NAMALWA (cell line): ENCODE results near the gene SIK2.

Experiments
- DNase-seq: peaks from one replicate; pipeline ENCODE4 v3.0.0-alpha.2; 2015; ENCODE audit warnings: low spot score

The SIK2 gene

DNA sequence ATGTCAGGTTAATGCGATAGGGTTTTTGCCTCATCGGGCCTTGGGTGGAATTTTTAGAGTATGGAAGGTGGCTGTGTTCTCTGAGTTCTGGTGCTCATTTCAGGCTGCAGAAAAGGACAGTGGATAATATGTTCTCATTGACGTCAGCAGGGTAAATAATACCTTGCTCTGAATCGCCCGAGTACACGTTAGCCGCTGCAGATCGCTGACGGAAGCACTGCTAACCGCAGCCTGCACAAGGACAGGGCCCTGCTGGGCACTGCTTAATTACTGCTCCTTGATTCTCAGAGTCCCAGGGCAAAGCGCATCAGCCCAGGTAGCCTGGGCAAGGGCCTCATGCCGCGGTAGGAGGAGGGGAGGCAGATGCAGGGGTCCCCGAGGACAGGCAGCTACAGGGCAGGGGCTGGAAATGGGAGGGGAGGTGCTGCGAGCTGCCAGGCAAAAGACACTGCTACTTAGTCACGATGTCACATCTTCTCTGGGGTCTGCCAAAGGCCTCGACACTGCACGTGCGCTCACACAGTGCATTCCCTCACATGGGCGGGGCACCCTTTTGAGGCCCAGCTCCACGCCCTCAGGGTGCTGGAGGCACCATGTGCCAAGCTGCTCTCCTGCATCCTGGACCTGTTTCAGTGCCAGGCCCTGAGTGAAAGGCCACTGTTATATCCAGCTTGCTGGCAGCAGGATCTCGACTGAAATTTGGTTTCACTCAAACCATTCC is 128.8 kb downstream of the SIK2 start:
- no peak for DNase-seq

GRCh38 chr11:111731821-111732220 is 129.6 kb downstream of the SIK2 start:
- DNase-seq, result no peak

DNA sequence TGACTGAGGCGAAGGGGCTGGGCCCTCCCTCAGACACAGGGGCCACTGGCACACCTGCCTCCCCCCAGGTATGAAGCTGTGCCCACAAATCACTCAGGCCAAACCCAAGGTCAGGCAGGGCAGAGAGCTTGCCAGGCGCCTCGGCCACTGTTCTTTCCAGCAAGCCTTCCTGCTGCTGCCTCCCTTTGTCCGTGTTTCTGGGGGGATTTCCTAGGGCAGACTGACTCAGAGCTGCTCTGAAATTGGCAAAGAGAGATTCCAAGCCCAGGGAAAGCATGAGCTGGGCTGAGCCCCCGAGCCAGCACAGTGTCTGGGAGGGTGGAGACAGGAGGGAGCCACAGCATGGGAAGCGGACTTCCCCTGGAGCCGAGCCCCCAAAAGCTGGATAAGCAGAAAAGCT is 130.8 kb downstream of the SIK2 start:
- no peak for DNase-seq

DNA sequence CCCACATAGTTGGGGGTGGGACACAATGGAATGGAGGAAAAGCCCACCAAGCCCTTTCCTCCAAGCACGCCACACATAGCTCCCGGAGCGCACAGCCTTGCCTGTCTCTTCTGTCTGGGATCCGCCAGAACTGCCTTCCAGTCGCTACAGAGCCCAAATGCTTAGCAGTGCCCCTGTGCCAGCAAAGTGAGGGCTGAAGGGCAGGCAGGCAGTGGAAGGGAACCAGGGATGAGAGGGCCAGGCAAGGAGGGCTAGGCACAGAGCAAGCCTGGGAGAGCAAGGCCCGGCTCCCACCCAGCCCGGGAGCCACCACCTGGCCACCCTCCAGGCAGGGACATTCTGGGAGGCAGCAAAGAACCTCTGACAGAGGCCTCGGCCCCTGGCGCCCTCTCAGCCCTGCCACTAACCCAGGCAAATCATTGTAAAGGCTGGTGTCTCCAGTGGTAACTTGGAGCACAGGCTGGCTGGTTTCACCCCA is 131.4 kb downstream of the SIK2 start:
- no peak for DNase-seq

GRCh38 chr11:111734101-111734953 is 132.1 kb downstream of the SIK2 start:
- DNase-seq, result no peak

- DNase-seq, result no peak
These were observed 132.7 kb downstream of the SIK2 start for GRCh38 chr11:111734954-111735261.

- peak; percentile 58 for DNase-seq
These were observed 133.2 kb downstream of the SIK2 start for GRCh38 chr11:111735262-111736116.

DNA sequence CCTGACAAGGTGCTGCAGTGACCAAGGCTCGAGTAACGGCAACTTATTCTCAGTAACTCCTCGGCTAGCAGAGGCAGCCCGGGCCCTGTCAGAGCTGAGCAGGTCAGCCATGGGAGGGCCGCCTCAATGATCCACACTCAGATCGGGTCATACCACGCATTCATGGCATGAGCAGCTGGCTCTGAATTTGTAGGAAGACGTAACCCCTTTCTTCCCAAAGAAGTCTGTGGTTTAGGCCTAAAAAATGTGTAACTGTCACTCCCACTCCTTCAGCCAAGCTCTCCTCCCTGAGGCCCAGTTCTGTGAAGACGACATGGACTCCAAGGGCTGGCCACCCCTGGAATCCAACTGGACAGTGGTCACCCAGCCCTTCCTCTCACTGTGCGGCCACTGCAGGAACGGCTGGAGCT is 133.9 kb downstream of the SIK2 start:
- DNase-seq, result no peak

DNA sequence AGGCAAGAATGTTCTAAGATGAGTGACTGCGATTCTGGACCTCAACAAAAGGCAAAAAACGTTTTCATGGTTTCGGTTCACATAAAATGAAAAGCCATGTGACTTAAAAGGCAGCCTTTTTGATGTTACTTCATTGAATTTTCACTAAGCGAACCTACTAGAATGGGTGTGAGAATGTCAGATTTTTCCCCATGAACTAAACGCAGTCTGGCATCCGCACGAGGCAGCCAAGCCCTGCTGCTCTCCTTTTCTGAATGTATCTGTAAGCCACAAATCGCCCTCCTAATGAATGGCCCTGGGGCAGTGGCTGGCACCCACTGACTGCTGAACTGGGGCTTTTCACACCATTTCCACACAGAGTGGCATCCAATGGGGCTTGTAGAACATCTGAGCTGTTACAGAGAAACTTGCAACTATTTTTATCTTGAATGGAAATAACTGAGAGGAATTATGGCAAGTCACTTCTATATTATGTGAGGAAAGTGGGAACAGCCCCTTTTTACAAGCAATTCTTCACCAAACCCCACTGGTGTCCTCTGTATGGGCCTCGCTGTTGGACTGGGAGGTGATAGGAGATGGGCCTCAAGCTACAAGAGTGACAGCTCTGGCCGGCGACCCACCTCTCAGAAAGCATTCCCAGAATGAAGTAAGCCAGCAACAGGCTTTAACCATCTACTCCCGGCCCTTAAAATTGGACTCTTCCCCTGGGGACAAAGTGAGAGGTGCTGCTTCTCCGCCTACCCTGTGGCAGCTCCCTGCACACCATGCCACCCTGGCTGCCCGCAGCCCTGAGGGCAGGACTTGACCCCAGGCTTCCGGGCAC is 134.6 kb downstream of the SIK2 start:
- no peak for DNase-seq

GRCh38 chr11:111737444-111738210 is 135.4 kb downstream of the SIK2 start:
- no peak for DNase-seq

DNA sequence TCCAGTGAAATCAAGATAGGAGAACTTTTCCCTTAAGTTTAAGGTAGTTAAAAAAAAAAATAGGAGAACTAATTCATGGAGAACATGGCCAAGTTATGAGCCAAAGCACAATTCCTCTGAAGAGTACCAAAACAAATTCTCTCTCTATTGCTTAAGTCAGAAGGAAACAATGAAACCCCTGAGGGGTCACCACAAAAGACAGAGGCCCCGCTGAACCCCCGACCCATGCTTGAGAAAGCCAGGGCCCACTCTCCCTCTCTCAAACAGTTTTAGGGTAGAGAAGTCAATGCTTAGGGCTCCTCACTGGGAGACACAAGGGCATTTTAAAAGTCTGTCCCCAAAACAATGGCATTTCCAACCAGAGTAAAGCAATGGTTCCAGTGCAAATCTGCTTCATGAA is 137.1 kb downstream of the SIK2 start:
- DNase-seq, result no peak

- DNase-seq, result no peak
These were observed 139.5 kb downstream of the SIK2 start for GRCh38 chr11:111741751-111742150.

DNA sequence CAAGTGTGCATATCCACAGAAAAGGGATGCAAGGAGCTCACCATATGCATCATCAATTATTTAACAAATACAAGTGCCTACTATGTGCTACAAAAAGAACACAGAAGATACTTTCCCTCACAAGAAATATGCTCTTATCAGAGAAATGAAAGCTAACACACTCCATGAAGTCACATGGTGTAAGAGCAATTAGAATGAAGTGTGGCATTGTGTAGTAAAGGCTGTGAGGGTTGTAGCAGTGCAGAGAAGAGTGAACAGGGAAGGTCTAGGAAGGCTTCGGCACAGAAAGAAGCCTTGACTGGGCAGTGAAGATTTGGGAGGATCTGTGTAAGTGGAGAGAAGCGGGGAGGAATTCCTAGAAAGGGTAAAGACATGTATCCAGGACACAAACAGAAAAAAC is 141.5 kb downstream of the SIK2 start:
- no peak for DNase-seq

GRCh38 chr11:111745719-111746504 is 143.7 kb downstream of the SIK2 start:
- DNase-seq, result no peak

DNA sequence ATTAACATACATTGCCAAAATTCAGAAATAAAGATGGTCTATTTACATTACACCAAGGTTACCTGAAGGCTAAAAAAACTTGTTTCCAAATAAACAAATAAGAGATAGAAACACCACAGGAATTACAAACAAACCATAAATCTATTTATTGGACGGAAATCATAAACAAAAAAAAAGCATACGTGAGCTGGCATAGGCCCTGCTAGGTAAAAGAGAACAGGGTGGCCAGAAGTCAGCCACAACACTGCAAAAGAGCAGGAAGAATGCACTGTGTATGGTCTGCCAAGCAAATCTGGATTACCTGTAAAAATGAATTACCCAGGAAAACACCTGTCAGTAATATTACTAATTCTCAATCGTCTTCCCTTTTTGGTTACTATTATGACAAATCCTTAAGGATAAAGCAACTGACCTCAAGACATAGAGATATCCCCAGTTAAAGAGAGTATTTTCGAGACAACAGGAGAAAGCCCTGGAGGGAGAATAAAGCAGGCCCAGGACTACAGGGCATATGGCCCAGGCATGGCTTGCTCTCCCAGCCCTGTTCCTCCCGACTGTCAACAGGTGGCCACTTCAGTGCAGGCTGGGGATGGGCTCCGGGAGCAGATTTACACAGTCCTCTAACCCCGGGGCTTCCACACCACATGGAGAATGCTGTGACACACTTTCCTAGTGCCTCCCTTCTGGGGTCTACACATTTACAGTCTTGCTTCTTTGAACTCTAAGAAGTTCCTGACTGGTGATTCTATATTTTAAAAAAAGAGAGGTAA is 146.0 kb downstream of the SIK2 start:
- no peak for DNase-seq

- DNase-seq, result no peak
These were observed 147.4 kb downstream of the SIK2 start for GRCh38 chr11:111749646-111750045.

DNA sequence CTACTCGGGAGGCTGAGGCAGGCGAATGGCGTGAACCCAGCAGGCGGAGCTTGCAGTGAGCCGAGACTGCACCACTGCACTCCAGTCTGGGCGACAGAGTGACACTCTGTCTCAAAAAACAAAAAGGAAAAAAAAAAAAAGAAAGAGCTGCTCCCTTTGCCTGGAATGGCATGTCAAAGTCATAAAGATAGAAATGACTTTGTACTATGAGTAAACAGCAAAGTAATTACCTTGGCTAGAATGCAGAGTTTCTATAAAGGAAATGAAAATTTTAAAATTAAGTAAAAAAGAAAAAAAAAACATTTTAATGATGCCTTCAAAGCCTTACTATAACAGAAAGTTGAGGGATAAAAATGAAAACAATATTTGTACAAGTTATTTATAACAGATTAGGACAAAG is 153.8 kb downstream of the SIK2 start:
- no peak for DNase-seq

GRCh38 chr11:111759376-111759775 is 157.1 kb downstream of the SIK2 start:
- DNase-seq, result no peak

- no peak for DNase-seq
These were observed 157.6 kb downstream of the SIK2 start for GRCh38 chr11:111759778-111760407.
